NCI-H2081 treated with DMSO at 0.1 percent for 48 hours (cell line): ENCODE results near the gene BMP2.

Experiments
- DNase-seq: peaks from one replicate; lab custom pipeline; 2025; lab: John Stamatoyannopoulos, UW

Gene BMP2

GRCh38 chr20:6768228-6769140 is 998 bp downstream of the BMP2 start:
- DNase-seq = no peak

GRCh38 chr20:6769903-6770785 is 2.7 kb downstream of the BMP2 start:
- no peak for DNase-seq

GRCh38 chr20:6770786-6771100 is 3.3 kb downstream of the BMP2 start:
- no peak for DNase-seq

GRCh38 chr20:6780433-6781190 is 13.1 kb downstream of the BMP2 start:
- peak; percentile 34 for DNase-seq

GRCh38 chr20:6783752-6784151 is 16.3 kb downstream of the BMP2 start:
- DNase-seq = no peak

- no peak for DNase-seq
Observed at GRCh38 chr20:6784210-6784631, 16.7 kb downstream of the BMP2 start.

GRCh38 chr20:6784767-6785166 is 17.3 kb downstream of the BMP2 start:
- DNase-seq = no peak

GRCh38 chr20:6786548-6786947 is 19.1 kb downstream of the BMP2 start:
- no peak for DNase-seq

- no peak for DNase-seq
Observed at GRCh38 chr20:6792789-6793188, 25.3 kb downstream of the BMP2 start.

GRCh38 chr20:6802227-6802626 is 34.7 kb downstream of the BMP2 start:
- DNase-seq = no peak

GRCh38 chr20:6806275-6806674 is 38.8 kb downstream of the BMP2 start:
- DNase-seq = no peak

GRCh38 chr20:6811262-6812035 is 44.0 kb downstream of the BMP2 start:
- DNase-seq = no peak

- no peak for DNase-seq
Observed at GRCh38 chr20:6812530-6812929, 45.0 kb downstream of the BMP2 start.

- DNase-seq = no peak
Observed at GRCh38 chr20:6814945-6815344, 47.5 kb downstream of the BMP2 start.

GRCh38 chr20:6818033-6818808 is 50.7 kb downstream of the BMP2 start:
- DNase-seq = no peak

GRCh38 chr20:6819599-6819998 is 52.1 kb downstream of the BMP2 start:
- DNase-seq = no peak

GRCh38 chr20:6824401-6824800 is 56.9 kb downstream of the BMP2 start:
- DNase-seq = no peak

- DNase-seq = no peak
Observed at GRCh38 chr20:6827472-6827871, 60.0 kb downstream of the BMP2 start.

- DNase-seq = peak; percentile 29
Observed at GRCh38 chr20:6828794-6829423, 61.4 kb downstream of the BMP2 start.

GRCh38 chr20:6829510-6830116 is 62.1 kb downstream of the BMP2 start:
- no peak for DNase-seq
